HEK293 (cell line): ENCODE measurements around the gene SNTG2.

Source experiments
- CTCF ChIA-PET: fragments of 350-600 bp; formaldehyde crosslinking; extraction: SDS; loops from one replicate; lab custom pipeline; 2021; ENCODE audit warnings: antibody characterized with exemption; lab: Yijun Ruan, JAX
- POLR2A ChIA-PET: fragments of 300-600 bp; formaldehyde crosslinking; extraction: SDS; loops from one replicate; lab custom pipeline; 2020; ENCODE audit warnings: antibody characterized with exemption, inconsistent platforms; lab: Yijun Ruan, JAX
- H3K27ac ChIP-seq: fragments of 200-500 bp; sonication (Bioruptor generic); 2 replicates; pipeline ENCODE4 v1.5.1; 2014; ENCODE audit warnings: low read depth, low read length, control low read depth, inconsistent platforms; ENCODE audit errors: extremely low read depth
- H3K36me3 ChIP-seq, 2 experiments: fragments of 200-500 bp in 1 of 2; sonication (Bioruptor generic) in 1 of 2; 1 replicate in 1 of 2; 2 replicates in 1 of 2; pipeline ENCODE4 v1.5.1; 2014 to 2017; ENCODE audit warnings: inconsistent platforms in 2 of 2, low read length in 2 of 2; ENCODE audit not compliant: control insufficient read depth in 2 of 2, insufficient read depth in 1 of 2
- H3K4me1 ChIP-seq: fragments of 200-500 bp; sonication (Bioruptor generic); 2 replicates; pipeline ENCODE4 v1.5.1; 2014; ENCODE audit warnings: mild to moderate bottlenecking, low read length, inconsistent platforms; ENCODE audit not compliant: control insufficient read depth, insufficient read depth
- H3K4me3 ChIP-seq: 2 replicates; pipeline ENCODE4 v1.5.1; 2011; ENCODE audit warnings: low read depth, mild to moderate bottlenecking, control low read depth, low read length, moderate library complexity
- H3K9me3 ChIP-seq: fragments of 200-500 bp; sonication (Bioruptor generic); 2 replicates; pipeline ENCODE4 v1.5.1; 2014; ENCODE audit warnings: low read depth, low read length, inconsistent platforms; ENCODE audit not compliant: control insufficient read depth, insufficient read depth
- KLF7 ChIP-seq: fragments of 450-650 bp; formaldehyde crosslinking; IDR thresholded peaks from 2 replicates; pipeline ENCODE4 v1.5.1; 2016; ENCODE audit warnings: missing biosample characterization, missing genetic modification characterization, borderline replicate concordance
- MEIS1 ChIP-seq: sonication (generic); formaldehyde crosslinking; IDR thresholded peaks from 2 replicates; pipeline ENCODE4 v1.8.1; 2022; ENCODE audit warnings: missing genetic modification reagents, mild to moderate bottlenecking, borderline replicate concordance
- MYNN ChIP-seq: fragments of 450-650 bp; formaldehyde crosslinking; IDR thresholded peaks from 2 replicates; pipeline ENCODE4 v1.5.1; 2016; ENCODE audit warnings: missing biosample characterization, missing genetic modification characterization, borderline replicate concordance
- PRDM2 ChIP-seq: fragments of 450-650 bp; formaldehyde crosslinking; IDR thresholded peaks from 2 replicates; pipeline ENCODE4 v1.5.1; 2016; ENCODE audit warnings: missing biosample characterization, missing genetic modification characterization, borderline replicate concordance
- REPIN1 ChIP-seq: fragments of 450-650 bp; formaldehyde crosslinking; IDR thresholded peaks from 2 replicates; pipeline ENCODE4 v1.5.1; 2017; ENCODE audit warnings: missing biosample characterization, missing genetic modification characterization, low read depth
- TCF7L2 ChIP-seq: IDR thresholded peaks from 2 replicates; pipeline ENCODE4 v1.6.1; 2011; ENCODE audit warnings: low read depth, mild to moderate bottlenecking, inconsistent platforms, low read length, moderate library complexity, borderline replicate concordance
- YY1 ChIP-seq: fragments of 450-650 bp; formaldehyde crosslinking; IDR thresholded peaks from 2 replicates; pipeline ENCODE4 v1.5.1; 2018; ENCODE audit warnings: missing biosample characterization, missing genetic modification characterization
- ZBTB1 ChIP-seq: fragments of 450-650 bp; formaldehyde crosslinking; IDR thresholded peaks from 2 replicates; pipeline ENCODE4 v1.5.1; 2016; ENCODE audit warnings: missing biosample characterization, missing genetic modification characterization
- ZFP69B ChIP-seq: fragments of 450-650 bp; formaldehyde crosslinking; IDR thresholded peaks from 2 replicates; pipeline ENCODE4 v1.5.1; 2016; ENCODE audit warnings: missing biosample characterization, missing genetic modification characterization
- ZNF138 ChIP-seq: fragments of 450-650 bp; formaldehyde crosslinking; IDR thresholded peaks from 2 replicates; pipeline ENCODE4 v1.5.1; 2016; ENCODE audit warnings: missing biosample characterization, missing genetic modification characterization, borderline replicate concordance
- ZNF2 ChIP-seq: fragments of 450-650 bp; formaldehyde crosslinking; IDR thresholded peaks from 2 replicates; pipeline ENCODE4 v1.5.1; 2016; ENCODE audit warnings: missing biosample characterization, missing genetic modification characterization
- ZNF248 ChIP-seq: fragments of 450-650 bp; formaldehyde crosslinking; IDR thresholded peaks from 2 replicates; pipeline ENCODE4 v1.5.1; 2017; ENCODE audit warnings: missing biosample characterization, missing genetic modification characterization
- ZNF302 ChIP-seq: fragments of 450-650 bp; formaldehyde crosslinking; IDR thresholded peaks from 2 replicates; pipeline ENCODE4 v1.5.1; 2016; ENCODE audit warnings: missing biosample characterization, missing genetic modification characterization, low read depth
- ZNF341 ChIP-seq: fragments of 450-650 bp; formaldehyde crosslinking; IDR thresholded peaks from 2 replicates; pipeline ENCODE4; 2016; ENCODE audit warnings: low read depth, missing biosample characterization, missing genetic modification characterization
- ZNF354C ChIP-seq: fragments of 450-650 bp; formaldehyde crosslinking; IDR thresholded peaks from 2 replicates; pipeline ENCODE4 v1.5.1; 2016; ENCODE audit warnings: missing biosample characterization, missing genetic modification characterization, low read depth, borderline replicate concordance
- ZNF433 ChIP-seq: fragments of 450-650 bp; formaldehyde crosslinking; IDR thresholded peaks from 2 replicates; pipeline ENCODE4 v1.5.1; 2016; ENCODE audit warnings: missing biosample characterization, missing genetic modification characterization, low read depth
- ZNF473 ChIP-seq: fragments of 450-650 bp; formaldehyde crosslinking; IDR thresholded peaks from 2 replicates; pipeline ENCODE4 v1.5.1; 2017; ENCODE audit warnings: missing biosample characterization, missing genetic modification characterization
- ZNF600 ChIP-seq: fragments of 450-650 bp; formaldehyde crosslinking; IDR thresholded peaks from 2 replicates; pipeline ENCODE4 v1.5.1; 2016; ENCODE audit warnings: missing biosample characterization, missing genetic modification characterization
- ZNF626 ChIP-seq: fragments of 450-650 bp; sonication (Bioruptor Pico); formaldehyde crosslinking; IDR thresholded peaks from 2 replicates; pipeline ENCODE4 v1.5.1; 2018; ENCODE audit warnings: missing biosample characterization, missing genetic modification characterization, inconsistent platforms
- ZNF664 ChIP-seq: fragments of 450-650 bp; formaldehyde crosslinking; IDR thresholded peaks from 2 replicates; pipeline ENCODE4 v1.5.1; 2016; ENCODE audit warnings: missing biosample characterization, missing genetic modification characterization
- TF ChIP-seq, protein P1 (sequence below): fragments of 450-650 bp; formaldehyde crosslinking; IDR thresholded peaks from 2 replicates; pipeline ENCODE4 v1.5.1; 2016; ENCODE audit warnings: missing biosample characterization, missing genetic modification characterization
- TF ChIP-seq, protein P2 (sequence below): fragments of 450-650 bp; formaldehyde crosslinking; optimal IDR thresholded peaks from 2 replicates; pipeline ENCODE3; 2016; ENCODE audit warnings: missing biosample characterization, mild to moderate bottlenecking, missing genetic modification characterization
- TF ChIP-seq, protein P3 (sequence below): fragments of 450-650 bp; formaldehyde crosslinking; IDR thresholded peaks from 2 replicates; pipeline ENCODE4 v1.5.0; 2017; ENCODE audit warnings: missing biosample characterization, missing genetic modification characterization, borderline replicate concordance

The SNTG2 gene

DNA sequence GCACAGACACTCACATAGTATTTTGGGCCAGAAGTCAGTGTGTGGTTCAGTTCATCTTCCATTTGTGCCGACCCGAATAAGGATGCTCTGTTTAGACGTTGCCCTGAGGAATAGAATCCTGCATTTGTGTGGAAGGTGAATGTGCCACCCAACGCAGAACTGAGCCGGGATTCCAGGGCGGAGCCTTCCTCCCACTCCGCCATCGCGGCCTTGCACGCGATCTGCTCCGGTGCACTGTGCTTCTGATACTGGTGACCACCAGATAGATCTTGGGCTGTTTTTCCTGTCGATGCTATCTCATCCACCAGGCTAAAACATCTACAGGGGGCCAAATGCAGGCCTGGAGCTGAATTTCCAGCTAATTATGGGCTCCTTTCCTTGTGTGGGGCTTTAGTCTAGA is 29.6 kb upstream of the SNTG2 start:
- Histone ChIP-seq H3K27ac (no peak overlapping the region), H3K36me3 (no peaks in the 10 kb centered on the region), H3K4me3 (no peak overlapping the region), H3K9me3 (no peaks in the 10 kb centered on the region), H3K4me1 (no peaks in the 10 kb centered on the region)
- ChIA-PET POLR2A (no interaction called here), CTCF (interaction anchor here (0.9 kb wide), 1 partner anchor 625 kb away, joined by 3 read pairs; no protein-coding TSS in a partner anchor)
- TF ChIP-seq ZNF626 (tag by site-specific recombination) (no peak), YY1 (tag by site-specific recombination) (no peak), ZNF302 (no peak), MEIS1 (no peak), KLF7 (no peak), ZNF341 (tag by site-specific recombination) (no peak), ZBTB1 (tag by site-specific recombination) (no peak), ZNF354C (tag by site-specific recombination) (no peak), ZNF2 (tag by site-specific recombination) (no peak)
- TF ChIP-seq, protein P1, sequence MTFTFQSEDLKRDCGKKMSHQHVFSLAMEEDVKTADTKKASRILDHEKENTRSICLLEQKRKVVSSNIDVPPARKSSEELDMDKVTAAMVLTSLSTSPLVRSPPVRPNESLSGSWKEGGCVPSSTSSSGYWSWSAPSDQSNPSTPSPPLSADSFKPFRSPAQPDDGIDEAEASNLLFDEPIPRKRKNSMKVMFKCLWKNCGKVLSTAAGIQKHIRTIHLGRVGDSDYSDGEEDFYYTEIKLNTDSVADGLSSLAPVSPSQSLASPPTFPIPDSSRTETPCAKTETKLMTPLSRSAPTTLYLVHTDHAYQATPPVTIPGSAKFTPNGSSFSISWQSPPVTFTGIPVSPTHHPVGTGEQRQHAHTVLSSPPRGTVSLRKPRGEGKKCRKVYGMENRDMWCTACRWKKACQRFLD (tag by site-specific recombination), result no peak

DNA sequence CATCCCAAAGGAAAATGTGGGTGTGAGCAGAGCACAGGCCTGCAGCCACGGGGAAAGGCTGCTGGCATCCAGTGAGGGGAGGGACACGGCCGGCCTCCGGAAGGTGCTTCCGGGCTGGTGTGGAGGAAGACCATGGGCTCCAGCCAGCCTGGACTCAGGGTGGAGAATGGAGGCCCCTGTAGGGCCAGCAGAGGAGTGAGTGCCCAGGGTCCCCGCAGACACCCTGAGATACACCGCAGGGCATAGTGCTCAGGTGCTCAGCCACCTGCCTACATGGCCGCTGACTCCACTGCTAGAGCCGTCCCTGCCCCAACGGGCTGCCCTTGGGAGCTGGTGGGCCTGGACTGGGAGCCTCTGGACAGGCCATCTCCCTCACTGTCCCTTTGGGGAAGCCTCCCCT is 28.5 kb upstream of the SNTG2 start:
- H3K4me1 ChIP-seq, result no peaks in the 10 kb centered on the region
- no peaks in the 10 kb centered on the region for H3K36me3 ChIP-seq
- POLR2A ChIA-PET, result interaction anchor here (0.5 kb wide), 1 partner anchor 714 kb away, joined by 3 read pairs; no protein-coding TSS in a partner anchor
- H3K4me3 ChIP-seq, result no peak overlapping the region
- no peak overlapping the region for H3K27ac ChIP-seq
- CTCF ChIA-PET, result interaction anchor here (0.7 kb wide), 1 partner anchor 897 kb away, joined by 3 read pairs; no protein-coding TSS in a partner anchor
- no peaks in the 10 kb centered on the region for H3K9me3 ChIP-seq
- TF ChIP-seq, protein P2, sequence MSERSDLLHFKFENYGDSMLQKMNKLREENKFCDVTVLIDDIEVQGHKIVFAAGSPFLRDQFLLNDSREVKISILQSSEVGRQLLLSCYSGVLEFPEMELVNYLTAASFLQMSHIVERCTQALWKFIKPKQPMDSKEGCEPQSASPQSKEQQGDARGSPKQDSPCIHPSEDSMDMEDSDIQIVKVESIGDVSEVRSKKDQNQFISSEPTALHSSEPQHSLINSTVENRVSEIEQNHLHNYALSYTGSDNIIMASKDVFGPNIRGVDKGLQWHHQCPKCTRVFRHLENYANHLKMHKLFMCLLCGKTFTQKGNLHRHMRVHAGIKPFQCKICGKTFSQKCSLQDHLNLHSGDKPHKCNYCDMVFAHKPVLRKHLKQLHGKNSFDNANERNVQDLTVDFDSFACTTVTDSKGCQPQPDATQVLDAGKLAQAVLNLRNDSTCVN (tag by site-specific recombination), result no peak
- no peak for TF ChIP-seq ZNF433 (tag by site-specific recombination)
- no peak for TF ChIP-seq ZNF664
- TF ChIP-seq ZNF473 (tag by site-specific recombination), result no peak
- TF ChIP-seq ZFP69B (tag by site-specific recombination), result no peak
- TF ChIP-seq ZNF138, result no peak
- TF ChIP-seq, protein P3, sequence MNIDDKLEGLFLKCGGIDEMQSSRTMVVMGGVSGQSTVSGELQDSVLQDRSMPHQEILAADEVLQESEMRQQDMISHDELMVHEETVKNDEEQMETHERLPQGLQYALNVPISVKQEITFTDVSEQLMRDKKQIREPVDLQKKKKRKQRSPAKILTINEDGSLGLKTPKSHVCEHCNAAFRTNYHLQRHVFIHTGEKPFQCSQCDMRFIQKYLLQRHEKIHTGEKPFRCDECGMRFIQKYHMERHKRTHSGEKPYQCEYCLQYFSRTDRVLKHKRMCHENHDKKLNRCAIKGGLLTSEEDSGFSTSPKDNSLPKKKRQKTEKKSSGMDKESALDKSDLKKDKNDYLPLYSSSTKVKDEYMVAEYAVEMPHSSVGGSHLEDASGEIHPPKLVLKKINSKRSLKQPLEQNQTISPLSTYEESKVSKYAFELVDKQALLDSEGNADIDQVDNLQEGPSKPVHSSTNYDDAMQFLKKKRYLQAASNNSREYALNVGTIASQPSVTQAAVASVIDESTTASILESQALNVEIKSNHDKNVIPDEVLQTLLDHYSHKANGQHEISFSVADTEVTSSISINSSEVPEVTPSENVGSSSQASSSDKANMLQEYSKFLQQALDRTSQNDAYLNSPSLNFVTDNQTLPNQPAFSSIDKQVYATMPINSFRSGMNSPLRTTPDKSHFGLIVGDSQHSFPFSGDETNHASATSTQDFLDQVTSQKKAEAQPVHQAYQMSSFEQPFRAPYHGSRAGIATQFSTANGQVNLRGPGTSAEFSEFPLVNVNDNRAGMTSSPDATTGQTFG (tag by site-specific recombination), result no peak
- TF ChIP-seq ZNF354C (tag by site-specific recombination), result no peak
- TF ChIP-seq TCF7L2, result no peak
- TF ChIP-seq ZNF248 (tag by site-specific recombination), result no peak
- TF ChIP-seq PRDM2, result no peak
- no peak for TF ChIP-seq MYNN (tag by site-specific recombination)
- no peak for TF ChIP-seq ZNF600 (tag by site-specific recombination)
- no peak for TF ChIP-seq REPIN1
